Keratinocyte (primary cell): ENCODE results near the gene FBXL13. TPM values are rescaled to one million over a fixed set of nuclear protein-coding genes. Genes with fewer than 3 reads are reported as not detected.

Source experiments
- DNase-seq: peaks from one replicate; pipeline ENCODE4 v3.0.0-alpha.2; 2011; ENCODE audit warnings: low read depth, missing footprints, low spot score
- FAIRE-seq: peaks from 2 replicates; lab custom pipeline; 2011; peaks lifted over from hg19 to GRCh38; lab: Jason Lieb, UNC
- H2AFZ ChIP-seq: 2 replicates; pipeline ENCODE4 v1.6.0; 2012; ENCODE audit warnings: low read length, control low read depth, inconsistent platforms; ENCODE audit not compliant: control insufficient read depth
- H3K27ac ChIP-seq: 2 replicates; pipeline ENCODE4 v1.5.1; 2011; ENCODE audit warnings: low read length; ENCODE audit not compliant: control insufficient read depth, insufficient read depth
- H3K27me3 ChIP-seq: 3 replicates; pipeline ENCODE4 v1.6.0; 2011; ENCODE audit warnings: low read length; ENCODE audit not compliant: control insufficient read depth, insufficient read depth; ENCODE audit errors: extremely low read depth
- H3K36me3 ChIP-seq, 2 experiments: 2 replicates in 1 of 2; 3 replicates in 1 of 2; pipeline ENCODE4 v1.5.1; 2011; ENCODE audit warnings: low read length in 2 of 2, mild to moderate bottlenecking in 1 of 2; ENCODE audit not compliant: control insufficient read depth in 2 of 2, insufficient read depth in 2 of 2; ENCODE audit errors: extremely low read depth in 1 of 2
- H3K4me1 ChIP-seq: 3 replicates; pipeline ENCODE4 v1.5.1; 2011; ENCODE audit warnings: low read length; ENCODE audit not compliant: control insufficient read depth, insufficient read depth; ENCODE audit errors: extremely low read depth
- H3K4me2 ChIP-seq: 3 replicates; pipeline ENCODE4 v1.6.0; 2011; ENCODE audit warnings: low read depth, low read length; ENCODE audit not compliant: control insufficient read depth, insufficient read depth; ENCODE audit errors: extremely low read depth
- H3K4me3 ChIP-seq, 3 experiments: fragments of 200-600 bp in 1 of 3; sonication (generic) in 1 of 3; 2 replicates in 2 of 3; 3 replicates in 1 of 3; pipeline ENCODE4 v1.5.1; 2011 to 2016; ENCODE audit warnings: low read length in 3 of 3, mild to moderate bottlenecking in 3 of 3, control low read depth in 2 of 3, inconsistent platforms in 1 of 3, low read depth in 1 of 3, mixed read lengths in 1 of 3, mixed run types in 1 of 3, moderate library complexity in 1 of 3; ENCODE audit not compliant: control insufficient read depth in 2 of 3, insufficient read depth in 2 of 3; ENCODE audit errors: extremely low read depth in 1 of 3
- H3K79me2 ChIP-seq: 2 replicates; pipeline ENCODE4 v1.6.0; 2012; ENCODE audit warnings: low read length; ENCODE audit not compliant: control insufficient read depth, insufficient read depth
- H3K9ac ChIP-seq: 3 replicates; pipeline ENCODE4 v1.6.0; 2011; ENCODE audit warnings: low read length; ENCODE audit not compliant: control insufficient read depth, insufficient read depth; ENCODE audit errors: extremely low read depth
- H3K9me1 ChIP-seq: 3 replicates; pipeline ENCODE4 v1.6.0; 2011; ENCODE audit warnings: low read length; ENCODE audit not compliant: control insufficient read depth, insufficient read depth; ENCODE audit errors: extremely low read depth
- H3K9me3 ChIP-seq: 2 replicates; pipeline ENCODE4 v1.5.1; 2012; ENCODE audit warnings: low read depth, low read length; ENCODE audit not compliant: control insufficient read depth
- H4K20me1 ChIP-seq: 3 replicates; pipeline ENCODE4 v1.6.0; 2011; ENCODE audit warnings: low read length; ENCODE audit not compliant: control insufficient read depth, insufficient read depth; ENCODE audit errors: extremely low read depth
- EZH2 ChIP-seq: IDR thresholded peaks from one replicate; pipeline ENCODE4 v1.6.1; 2012; ENCODE audit warnings: inconsistent platforms, mild to moderate bottlenecking, low read length, moderate library complexity
- dilution Hi-C: fragments of 300-500 bp; cut with MboI; formaldehyde crosslinking; loops from one replicate; pipeline ENCODE4 v1.7.0; 2020; ENCODE audit warnings: low sequenced_read_pairs; ENCODE audit not compliant: extremely low pct_ligation_motif_present
- polyA plus RNA-seq, 5 experiments: library from polyadenylated mRNA; depleted of rRNA in 3 of 5; stranded (reverse) in 3 of 5; stranded (forward) in 1 of 5; unstranded in 1 of 5; fragments of >200 nt; gene quantifications; 1 replicate in 1 of 5; 2 replicates in 3 of 5; 3 replicates in 1 of 5; pipeline versions ENCODE4 v1.2.1 to v1.2.3, GENCODE V29; 2011 to 2012; ENCODE audit warnings: missing spikeins in 2 of 5, low read depth in 1 of 5, low replicate concordance in 1 of 5
- TF ChIP-seq, protein P1 (sequence below), 3 experiments: IDR thresholded peaks in 1 of 3; conservative IDR thresholded peaks in 1 of 3; optimal IDR thresholded peaks in 1 of 3; 2 replicates in 2 of 3; 3 replicates in 1 of 3; pipeline versions ENCODE3 to v1.5.1; 2011; ENCODE audit warnings: low read length in 3 of 3, mild to moderate bottlenecking in 3 of 3, moderate library complexity in 2 of 3, control low read depth in 1 of 3, inconsistent platforms in 1 of 3; ENCODE audit not compliant: insufficient read depth in 2 of 3; ENCODE audit errors: extremely low read depth in 1 of 3

Gene FBXL13
- polyA plus RNA-seq, 1 donor (not counting 4 experiments of a cell fraction or from before 2014, with no cell fraction given): 0.20 TPM

DNA sequence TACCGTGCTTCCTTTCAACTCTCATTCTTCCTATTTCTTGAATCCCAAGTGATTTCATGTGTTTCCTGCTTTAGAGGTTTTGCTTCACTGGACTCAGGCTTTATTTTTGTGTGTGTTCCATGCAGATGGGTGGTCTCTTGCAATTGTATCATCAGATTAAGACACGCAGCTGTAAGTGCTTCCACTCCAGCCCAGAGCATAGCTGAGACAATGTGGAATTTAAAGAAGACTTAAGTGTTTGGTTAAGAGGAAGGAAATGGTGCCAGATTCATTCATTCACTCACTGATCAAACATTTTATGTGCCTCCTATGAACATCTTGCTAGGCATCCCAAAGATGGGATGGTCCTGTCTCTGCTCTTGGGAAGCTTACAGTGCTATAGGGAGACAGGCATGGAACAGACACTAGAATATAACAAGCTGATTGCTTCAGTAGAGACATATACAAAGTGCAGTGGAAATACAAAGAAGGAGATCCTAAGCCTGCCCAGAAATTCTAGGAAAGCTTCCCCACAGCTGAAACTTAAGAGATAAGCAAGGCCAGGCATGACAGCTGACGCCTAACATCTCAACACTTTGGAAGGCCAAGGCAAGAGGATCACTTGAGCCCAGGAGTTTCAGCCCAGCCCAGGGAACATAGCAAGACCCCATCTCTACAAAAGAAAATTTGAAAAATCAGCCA, 207.9 kb downstream of the FBXL13 start:
- DNase-seq (no peak), FAIRE-seq (no peak)
- Histone ChIP-seq H3K79me2 (no peaks in the 10 kb centered on the region), H3K4me1 (no peaks in the 10 kb centered on the region), H2AFZ (no peak overlapping the region), H4K20me1 (no peaks in the 10 kb centered on the region), H3K9me1 (no peaks in the 10 kb centered on the region), H3K27ac (no peak overlapping the region), H3K4me2 (no peak overlapping the region), H3K9ac (no peak overlapping the region), H3K9me3 (no peaks in the 10 kb centered on the region), H3K36me3 (no peaks in the 10 kb centered on the region), H3K27me3 (no peaks in the 10 kb centered on the region), H3K4me3 (no peak overlapping the region)
- TF ChIP-seq, protein P1, sequence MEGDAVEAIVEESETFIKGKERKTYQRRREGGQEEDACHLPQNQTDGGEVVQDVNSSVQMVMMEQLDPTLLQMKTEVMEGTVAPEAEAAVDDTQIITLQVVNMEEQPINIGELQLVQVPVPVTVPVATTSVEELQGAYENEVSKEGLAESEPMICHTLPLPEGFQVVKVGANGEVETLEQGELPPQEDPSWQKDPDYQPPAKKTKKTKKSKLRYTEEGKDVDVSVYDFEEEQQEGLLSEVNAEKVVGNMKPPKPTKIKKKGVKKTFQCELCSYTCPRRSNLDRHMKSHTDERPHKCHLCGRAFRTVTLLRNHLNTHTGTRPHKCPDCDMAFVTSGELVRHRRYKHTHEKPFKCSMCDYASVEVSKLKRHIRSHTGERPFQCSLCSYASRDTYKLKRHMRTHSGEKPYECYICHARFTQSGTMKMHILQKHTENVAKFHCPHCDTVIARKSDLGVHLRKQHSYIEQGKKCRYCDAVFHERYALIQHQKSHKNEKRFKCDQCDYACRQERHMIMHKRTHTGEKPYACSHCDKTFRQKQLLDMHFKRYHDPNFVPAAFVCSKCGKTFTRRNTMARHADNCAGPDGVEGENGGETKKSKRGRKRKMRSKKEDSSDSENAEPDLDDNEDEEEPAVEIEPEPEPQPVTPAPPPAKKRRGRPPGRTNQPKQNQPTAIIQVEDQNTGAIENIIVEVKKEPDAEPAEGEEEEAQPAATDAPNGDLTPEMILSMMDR (optimal IDR thresholded peaks at IDR 0.05 in 1 of 3, IDR thresholded peaks at IDR 0.05 in 1 of 3, conservative IDR thresholded peaks at IDR 0.05 in 1 of 3; ENCODE audit: extremely low read depth in 1 of 3, insufficient read depth in 2 of 3, low read length in 3 of 3): no peak
- TF ChIP-seq EZH2: no peak
- dilution Hi-C loops: no loop called here

DNA sequence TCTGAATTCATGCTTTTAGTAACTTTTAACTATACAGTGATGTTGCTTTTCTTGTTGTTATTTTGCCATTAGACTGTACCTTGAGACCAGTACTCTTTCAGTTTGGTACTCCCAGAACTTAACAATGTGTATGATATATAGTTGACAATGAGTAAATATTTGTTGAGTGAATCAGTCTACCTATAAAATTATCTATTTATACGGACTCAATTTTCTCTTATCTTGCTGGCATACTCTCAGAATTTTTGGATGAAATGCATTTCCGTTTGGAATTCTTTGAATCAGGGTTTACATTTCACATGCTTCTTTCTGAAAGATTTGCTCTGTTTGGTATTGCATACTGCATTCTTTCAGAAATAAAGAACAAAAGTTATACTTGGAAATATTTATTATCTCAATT, 209.6 kb downstream of the FBXL13 start:
- H3K4me2 ChIP-seq: no peak overlapping the region
- TF ChIP-seq EZH2: no peak
- TF ChIP-seq, protein P1 (optimal IDR thresholded peaks at IDR 0.05 in 1 of 3, IDR thresholded peaks at IDR 0.05 in 1 of 3, conservative IDR thresholded peaks at IDR 0.05 in 1 of 3; ENCODE audit: extremely low read depth in 1 of 3, insufficient read depth in 2 of 3, low read length in 3 of 3): no peak
- H3K36me3 ChIP-seq: no peaks in the 10 kb centered on the region
- DNase-seq: no peak
- H3K9ac ChIP-seq: no peak overlapping the region
- H3K4me3 ChIP-seq: no peak overlapping the region
- no peak for FAIRE-seq
- H3K9me1 ChIP-seq: no peaks in the 10 kb centered on the region
- no peaks in the 10 kb centered on the region for H3K27me3 ChIP-seq
- H3K9me3 ChIP-seq: no peaks in the 10 kb centered on the region
- H2AFZ ChIP-seq: no peak overlapping the region
- no peaks in the 10 kb centered on the region for H4K20me1 ChIP-seq
- H3K4me1 ChIP-seq: no peaks in the 10 kb centered on the region
- no peak overlapping the region for H3K27ac ChIP-seq
- no peaks in the 10 kb centered on the region for H3K79me2 ChIP-seq
- dilution Hi-C loops: no loop called here
